H1 (cell line): ENCODE results near the gene PALM.

Source experiments
- CHD2 ChIP-seq: IDR thresholded peaks from 2 replicates; pipeline ENCODE4 v1.6.1; 2012; ENCODE audit warnings: low read length, improper control_type of control experiment
- EZH2 ChIP-seq: fragments of 200-600 bp; sonication (generic); IDR thresholded peaks from 2 replicates; pipeline ENCODE4 v1.7.1; 2012; ENCODE audit warnings: low read depth, mild to moderate bottlenecking, moderate library complexity, low read length, inconsistent platforms; ENCODE audit not compliant: severe bottlenecking
- GABPA ChIP-seq: IDR thresholded peaks from 2 replicates; pipeline ENCODE4 v1.6.1; 2011; ENCODE audit warnings: mild to moderate bottlenecking, low read length, moderate library complexity, borderline replicate concordance; ENCODE audit not compliant: insufficient read depth
- HDAC2 ChIP-seq, 2 experiments: fragments of 300-600 bp in 1 of 2; sonication (generic) in 1 of 2; IDR thresholded peaks; 2 replicates each; pipeline ENCODE4 v1.6.1; 2011 to 2012; ENCODE audit warnings: low read depth in 2 of 2, low read length in 2 of 2, mild to moderate bottlenecking in 2 of 2, moderate library complexity in 2 of 2, borderline replicate concordance in 1 of 2, inconsistent platforms in 1 of 2
- JUN ChIP-seq: IDR thresholded peaks from 2 replicates; pipeline ENCODE4 v1.6.1; 2011; ENCODE audit warnings: low read depth, mild to moderate bottlenecking, improper control_type of control experiment, low read length
- JUND ChIP-seq: IDR thresholded peaks from 2 replicates; pipeline ENCODE4 v1.6.1; 2011; ENCODE audit warnings: mild to moderate bottlenecking, improper control_type of control experiment, low read length
- POLR2A ChIP-seq, 2 experiments: IDR thresholded peaks; 1 replicate in 1 of 2; 2 replicates in 1 of 2; pipeline ENCODE4 v1.6.1; 2011; ENCODE audit warnings: low read depth in 2 of 2, low read length in 2 of 2, mild to moderate bottlenecking in 2 of 2; ENCODE audit errors: control extremely low read depth in 1 of 2
- POLR2AphosphoS5 ChIP-seq: IDR thresholded peaks from 2 replicates; pipeline ENCODE4 v1.6.1; 2011; ENCODE audit warnings: low read depth, low read length
- YY1 ChIP-seq: IDR thresholded peaks from 2 replicates; pipeline ENCODE4 v1.6.1; 2011; ENCODE audit warnings: low read depth, mild to moderate bottlenecking, low read length
- TF ChIP-seq, protein P1 (sequence below), 3 experiments: IDR thresholded peaks; 1 replicate in 2 of 3; 2 replicates in 1 of 3; pipeline versions ENCODE4 v1.5.1 to v1.6.1; 2011; ENCODE audit warnings: low read length in 3 of 3, mild to moderate bottlenecking in 3 of 3, inconsistent platforms in 2 of 3, low read depth in 1 of 3, moderate library complexity in 1 of 3; ENCODE audit not compliant: insufficient read depth in 1 of 3; ENCODE audit errors: control extremely low read depth in 1 of 3

GRCh38 chr19:788983-789700 lies 80.4 kb downstream of the PALM start:
- TF ChIP-seq POLR2A (IDR thresholded peaks at IDR 0.05; ENCODE audit: control extremely low read depth in 1 of 2, low read depth in 2 of 2, low read length in 2 of 2): no peak
- TF ChIP-seq, protein P1, sequence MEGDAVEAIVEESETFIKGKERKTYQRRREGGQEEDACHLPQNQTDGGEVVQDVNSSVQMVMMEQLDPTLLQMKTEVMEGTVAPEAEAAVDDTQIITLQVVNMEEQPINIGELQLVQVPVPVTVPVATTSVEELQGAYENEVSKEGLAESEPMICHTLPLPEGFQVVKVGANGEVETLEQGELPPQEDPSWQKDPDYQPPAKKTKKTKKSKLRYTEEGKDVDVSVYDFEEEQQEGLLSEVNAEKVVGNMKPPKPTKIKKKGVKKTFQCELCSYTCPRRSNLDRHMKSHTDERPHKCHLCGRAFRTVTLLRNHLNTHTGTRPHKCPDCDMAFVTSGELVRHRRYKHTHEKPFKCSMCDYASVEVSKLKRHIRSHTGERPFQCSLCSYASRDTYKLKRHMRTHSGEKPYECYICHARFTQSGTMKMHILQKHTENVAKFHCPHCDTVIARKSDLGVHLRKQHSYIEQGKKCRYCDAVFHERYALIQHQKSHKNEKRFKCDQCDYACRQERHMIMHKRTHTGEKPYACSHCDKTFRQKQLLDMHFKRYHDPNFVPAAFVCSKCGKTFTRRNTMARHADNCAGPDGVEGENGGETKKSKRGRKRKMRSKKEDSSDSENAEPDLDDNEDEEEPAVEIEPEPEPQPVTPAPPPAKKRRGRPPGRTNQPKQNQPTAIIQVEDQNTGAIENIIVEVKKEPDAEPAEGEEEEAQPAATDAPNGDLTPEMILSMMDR (IDR thresholded peaks at IDR 0.05; ENCODE audit: control extremely low read depth in 1 of 3, insufficient read depth in 1 of 3, low read depth in 1 of 3, low read length in 3 of 3): peak in 2 of 3 experiments; percentile 11 to 14; a peak in 2 of 4 replicates
- TF ChIP-seq GABPA: no peak
- TF ChIP-seq EZH2: no peak
- no peak for TF ChIP-seq HDAC2 (IDR thresholded peaks at IDR 0.05; ENCODE audit: borderline replicate concordance in 1 of 2, low read depth in 2 of 2, low read length in 2 of 2)
- no peak for TF ChIP-seq YY1
- TF ChIP-seq CHD2: no peak
- no peak for TF ChIP-seq POLR2AphosphoS5
- no peak for TF ChIP-seq JUND
- no peak for TF ChIP-seq JUN
